OCI-LY7 (cell line): ENCODE results near the gene APOH. TPM values are rescaled to one million over a fixed set of nuclear protein-coding genes. Genes with fewer than 3 reads are reported as not detected.

Source experiments
- Bru-seq: library from RNA; stranded (reverse); fragments of 400-500 nt; gene quantifications from one replicate; lab custom pipeline; 2021; lab: Mats Ljungman, UMichigan
- BruChase-seq, 2 experiments: library from RNA; stranded (reverse); fragments of 400-500 nt; gene quantifications; one replicate each; lab custom pipeline; 2021; lab: Mats Ljungman, UMichigan
- BruUV-seq: library from RNA; stranded (reverse); fragments of 400-500 nt; replicated peaks from 2 replicates; lab custom pipeline; 2021; lab: Mats Ljungman, UMichigan
- CTCF ChIA-PET: fragments of 300-600 bp; sonication (Branson Sonifier 250); formaldehyde crosslinking; loops from one replicate; lab custom pipeline; 2022; ENCODE audit warnings: antibody characterized with exemption; ENCODE audit not compliant: unreplicated experiment; lab: Charles Lee
- POLR2A ChIA-PET: fragments of 300-600 bp; sonication (Branson Sonifier 250); formaldehyde crosslinking; loops from one replicate; lab custom pipeline; 2022; ENCODE audit warnings: antibody characterized with exemption; lab: Charles Lee
- DNase-seq: peaks from one replicate; pipeline ENCODE4 v3.0.0-alpha.2; 2015; ENCODE audit warnings: low spot score
- H2AFZ ChIP-seq: fragments of 200-600 bp; sonication (generic), shearing (Covaris generic); 2 replicates; pipeline ENCODE4 v1.6.1; 2014; ENCODE audit warnings: mild to moderate bottlenecking, antibody characterized with exemption, low read length, moderate library complexity
- H3K27ac ChIP-seq: fragments of 200-600 bp; sonication (generic); 2 replicates; pipeline ENCODE4 v1.5.1; 2014; ENCODE audit warnings: mixed run types, low read depth, mild to moderate bottlenecking, moderate library complexity, low read length, inconsistent platforms; ENCODE audit not compliant: poor library complexity, severe bottlenecking
- H3K36me3 ChIP-seq: fragments of 200-600 bp; sonication (generic); 2 replicates; pipeline ENCODE4 v1.6.1; 2014; ENCODE audit warnings: mild to moderate bottlenecking, antibody characterized with exemption, low read length, moderate library complexity, mixed read lengths; ENCODE audit not compliant: insufficient read depth
- H3K4me1 ChIP-seq: fragments of 200-600 bp; sonication (generic); 2 replicates; pipeline ENCODE4 v1.5.1; 2014; ENCODE audit warnings: mild to moderate bottlenecking, low read length; ENCODE audit not compliant: insufficient read depth, poor library complexity, severe bottlenecking
- H3K4me2 ChIP-seq: fragments of 200-600 bp; sonication (generic); 2 replicates; pipeline ENCODE4 v1.6.1; 2014; ENCODE audit warnings: mild to moderate bottlenecking, low read length
- H3K4me3 ChIP-seq: fragments of 200-600 bp; sonication (generic); 2 replicates; pipeline ENCODE4 v1.5.1; 2014; ENCODE audit warnings: mild to moderate bottlenecking, low read depth, low read length; ENCODE audit not compliant: poor library complexity, severe bottlenecking
- H3K79me2 ChIP-seq: fragments of 200-600 bp; sonication (generic); 2 replicates; pipeline ENCODE4 v1.6.1; 2016; ENCODE audit warnings: low read depth, mild to moderate bottlenecking, low read length, moderate library complexity, mixed read lengths; ENCODE audit not compliant: insufficient read depth
- H3K9me2 ChIP-seq: fragments of 200-600 bp; sonication (generic); 2 replicates; pipeline ENCODE4 v1.6.1; 2016; ENCODE audit warnings: mild to moderate bottlenecking, low read length, mixed read lengths; ENCODE audit not compliant: insufficient read depth
- H3K9me3 ChIP-seq: fragments of 200-600 bp; sonication (generic); 2 replicates; pipeline ENCODE4 v1.6.1; 2014; ENCODE audit warnings: mild to moderate bottlenecking, mixed run types, low read length, mixed read lengths
- H4K20me1 ChIP-seq: fragments of 200-600 bp; sonication (generic); 2 replicates; pipeline ENCODE4 v1.6.1; 2014; ENCODE audit warnings: mild to moderate bottlenecking, antibody characterized with exemption, low read length, moderate library complexity, mixed read lengths; ENCODE audit not compliant: insufficient read depth
- CTCF ChIP-seq: fragments of 200-600 bp; sonication (generic); conservative IDR thresholded peaks from 2 replicates; pipeline ENCODE4 v1.5.1; 2014; ENCODE audit warnings: mild to moderate bottlenecking, antibody characterized with exemption, low read length, moderate library complexity, mixed read lengths
- EZH2phosphoT487 ChIP-seq: fragments of 200-600 bp; sonication (generic); IDR thresholded peaks from 2 replicates; pipeline ENCODE4 v1.6.1; 2018; ENCODE audit warnings: low read depth, borderline replicate concordance, mild to moderate bottlenecking, mixed run types, antibody characterized with exemption, low read length, moderate library complexity, mixed read lengths
- intact Hi-C: fragments of 100-400 bp; cut with micrococcal nuclease; formaldehyde crosslinking; loops from one replicate; pipeline ENCODE4 v1.10.0; 2022; ENCODE audit not compliant: unreplicated experiment
- long read RNA-seq: library from polyadenylated mRNA; stranded (forward); transcript quantifications from one replicate; pipeline ENCODE4 v2.0.0, GENCODE V29; 2022
- total RNA-seq, 2 experiments: library from RNA; depleted of rRNA in 1 of 2; stranded (reverse); fragments of >200 nt in 1 of 2; shearing (Covaris generic) in 1 of 2; gene quantifications; 2 replicates each; pipeline ENCODE4 v1.2.3, GENCODE V29; 2014 to 2022

The APOH gene
- total RNA-seq (2014; rRNA removed; shearing (Covaris generic)) = not detected in 2 replicates
- total RNA-seq (2022) = not detected in 2 replicates
- Bru-seq, nascent RNA = not detected
- BruChase-seq, experiment 1, labeled RNA remaining after a 6-hour chase = not detected
- not detected for BruChase-seq, experiment 2, labeled RNA remaining after a 2-hour chase
- long read RNA-seq = 0 reads

GRCh38 chr17:66228887-66229782 lies at the start of gene APOH:
Gene APOH, minus strand, starts transcription at chr17:66229415. Its CDS starts 36 bp downstream, at chr17:66229379.
- Histone ChIP-seq H3K4me3 (no peak within 1 kb of the TSS), H3K79me2 (no peaks in the 10 kb centered on the region), H3K9me3 (no peaks in the 10 kb centered on the region), H3K27ac (no peak within 1 kb of the TSS), H3K36me3 (no peaks in the 10 kb centered on the region), H3K4me1 (no peaks in the 10 kb centered on the region), H3K9me2 (no peaks in the 10 kb centered on the region), H3K4me2 (no peak within 1 kb of the TSS), H4K20me1 (no peaks in the 10 kb centered on the region), H2AFZ (no peak within 1 kb of the TSS)
- ChIA-PET CTCF (no interaction called here), POLR2A (interaction anchor here (0.7 kb wide), 2 partner anchors 319 to 357 kb away, joined by 3 to 4 read pairs; no protein-coding TSS in a partner anchor)
- intact Hi-C loops = no loop called here
- no TSS peak for BruUV-seq
- no peak for DNase-seq
- TF ChIP-seq EZH2phosphoT487 (no peak), CTCF (no peak)

- H3K36me3 ChIP-seq = no peaks in the 10 kb centered on the region
- no peak overlapping the region for H3K4me3 ChIP-seq
- H3K4me2 ChIP-seq = no peak overlapping the region
- H3K27ac ChIP-seq = no peak overlapping the region
- no peaks in the 10 kb centered on the region for H3K9me2 ChIP-seq
- H3K9me3 ChIP-seq = no peaks in the 10 kb centered on the region
- CTCF ChIA-PET = no interaction called here
- no peaks in the 10 kb centered on the region for H3K4me1 ChIP-seq
- no peaks in the 10 kb centered on the region for H4K20me1 ChIP-seq
- H2AFZ ChIP-seq = no peak overlapping the region
- no peak for DNase-seq
- TF ChIP-seq EZH2phosphoT487 (no peak), CTCF (no peak)
- no TSS peak for BruUV-seq
- H3K79me2 ChIP-seq = no peaks in the 10 kb centered on the region
- POLR2A ChIA-PET = no interaction called here
- intact Hi-C loops = no loop called here
Measured at GRCh38 chr17:66277191-66277590, 48.0 kb upstream of the APOH start.
